SU-DHL-6 (cell line): ENCODE data around the gene KREMEN1.

Experiments
- EZH2phosphoT487 ChIP-seq: fragments of 200-600 bp; sonication (generic), shearing (Covaris generic); conservative IDR thresholded peaks from 2 replicates; pipeline ENCODE4 v1.6.1; 2018; ENCODE audit warnings: mild to moderate bottlenecking, antibody characterized with exemption, low read length, moderate library complexity, mixed read lengths
- TF ChIP-seq, protein P1 (sequence below): fragments of 200-600 bp; sonication (generic); IDR thresholded peaks from one replicate; pipeline ENCODE4 v1.5.1; 2017; ENCODE audit warnings: antibody characterized with exemption, mild to moderate bottlenecking, low read length, moderate library complexity; ENCODE audit not compliant: insufficient read depth, poor library complexity, severe bottlenecking

- TF ChIP-seq, protein P1, sequence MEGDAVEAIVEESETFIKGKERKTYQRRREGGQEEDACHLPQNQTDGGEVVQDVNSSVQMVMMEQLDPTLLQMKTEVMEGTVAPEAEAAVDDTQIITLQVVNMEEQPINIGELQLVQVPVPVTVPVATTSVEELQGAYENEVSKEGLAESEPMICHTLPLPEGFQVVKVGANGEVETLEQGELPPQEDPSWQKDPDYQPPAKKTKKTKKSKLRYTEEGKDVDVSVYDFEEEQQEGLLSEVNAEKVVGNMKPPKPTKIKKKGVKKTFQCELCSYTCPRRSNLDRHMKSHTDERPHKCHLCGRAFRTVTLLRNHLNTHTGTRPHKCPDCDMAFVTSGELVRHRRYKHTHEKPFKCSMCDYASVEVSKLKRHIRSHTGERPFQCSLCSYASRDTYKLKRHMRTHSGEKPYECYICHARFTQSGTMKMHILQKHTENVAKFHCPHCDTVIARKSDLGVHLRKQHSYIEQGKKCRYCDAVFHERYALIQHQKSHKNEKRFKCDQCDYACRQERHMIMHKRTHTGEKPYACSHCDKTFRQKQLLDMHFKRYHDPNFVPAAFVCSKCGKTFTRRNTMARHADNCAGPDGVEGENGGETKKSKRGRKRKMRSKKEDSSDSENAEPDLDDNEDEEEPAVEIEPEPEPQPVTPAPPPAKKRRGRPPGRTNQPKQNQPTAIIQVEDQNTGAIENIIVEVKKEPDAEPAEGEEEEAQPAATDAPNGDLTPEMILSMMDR, result no peak
- TF ChIP-seq EZH2phosphoT487, result no peak
Observed at GRCh38 chr22:29204455-29205183, 131.8 kb downstream of the KREMEN1 start.
